Spleen (tissue), 7 donors: Measurements from ENCODE around the gene ABO.

Experiments
- CTCF ChIP-seq, 11 experiments: fragments of 200-600 bp in 7 of 11; fragments of 450-650 bp in 4 of 11; sonication (generic) in 4 of 11; IDR thresholded peaks in 8 of 11; conservative IDR thresholded peaks in 3 of 11; 1 replicate in 7 of 11; 2 replicates in 4 of 11; pipeline versions ENCODE4 v1.4.0 to v1.8.0; 2016 to 2021; ENCODE audit warnings: antibody characterized with exemption in 11 of 11, inconsistent platforms in 4 of 11, mild to moderate bottlenecking in 1 of 11
- POLR2A ChIP-seq, 3 donors: fragments of 450-650 bp; IDR thresholded peaks; one replicate each; pipeline ENCODE4 v1.5.1; 2017; ENCODE audit warnings: antibody characterized with exemption in 3 of 3, mild to moderate bottlenecking in 1 of 3
- donor health status: DM: no; HTN: no; CAD: no; lungs with moderate emphysema.
- donor health status: DM: no; HTN: no; CAD: no.
- donor health status: DM: no; HTN: no; CAD: no.

GRCh38 chr9:133239533-133240090 is 35.4 kb downstream of the ABO start:
- TF ChIP-seq CTCF (IDR thresholded peaks at IDR 0.05 in 8 of 11, conservative IDR thresholded peaks at IDR 0.05 in 3 of 11) = no peak
- no peak for TF ChIP-seq POLR2A (IDR thresholded peaks at IDR 0.05)
